Measurements from ENCODE around the gene MAT2B. TPM values are rescaled to one million over a fixed set of nuclear protein-coding genes. Genes with fewer than 3 reads are reported as not detected.
A peak's percentile ranks its signal among the peaks of the same experiment; 100 is the strongest.

MAT2B gene
- total and polyA plus RNA-seq, 2 of the 8 experiments (the other 6 are each of a cell fraction or from before 2014, with no cell fraction given): 33.9 to 65.2 TPM

DNA sequence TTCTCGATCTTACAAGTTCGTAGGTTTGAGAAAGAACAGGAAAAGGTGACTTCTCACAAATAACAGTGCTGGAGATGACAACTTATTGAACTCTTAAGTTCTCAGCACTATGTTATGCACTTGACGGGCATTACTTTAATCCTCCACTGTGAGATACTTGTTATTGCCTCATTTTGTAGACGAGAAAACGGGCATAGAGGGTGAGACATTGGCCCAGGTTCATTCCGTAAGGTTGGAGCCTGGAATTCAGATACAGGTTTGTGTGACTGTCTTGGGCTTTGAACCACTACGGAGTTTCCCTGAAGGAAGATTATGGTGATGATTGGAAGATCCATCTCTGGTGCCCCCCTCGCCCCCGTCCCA, 657 bp downstream of the MAT2B start:
- no peak for DNase-seq (ENCODE audit: low read depth in 1 of 2, low spot score in 2 of 2)
- Histone ChIP-seq H2BK20ac (ENCODE audit: low read length) (no peak overlapping the region), H3K4me2 (ENCODE audit: insufficient read depth in 1 of 2, low read depth in 2 of 2, low read length in 2 of 2) (peak overlapping the region; percentile 90 to 100), H3K27me3 (replicated peaks in 1 of 4; ENCODE audit: control insufficient read depth in 3 of 4, extremely low read depth in 1 of 4, insufficient read depth in 3 of 4, low read length in 3 of 4) (no peaks in the 10 kb centered on the region), H3K23ac (ENCODE audit: insufficient read length) (peak overlapping the region; percentile 12), H4K8ac (ENCODE audit: extremely low read depth, insufficient read depth, low read length) (no peak overlapping the region), H3K14ac (ENCODE audit: insufficient read length) (no peak overlapping the region), H3K4ac (replicated peaks; ENCODE audit: insufficient read length, low read depth, low read length) (no peak overlapping the region), H2BK5ac (ENCODE audit: low read depth, low read length) (no peak overlapping the region), H2BK12ac (ENCODE audit: low read depth, low read length) (no peak overlapping the region), H3K27ac (ENCODE audit: low read depth, low read length) (peak overlapping the region; percentile 89), H2BK120ac (replicated peaks; ENCODE audit: low read depth, low read length) (no peak overlapping the region), H3K36me3 (ENCODE audit: control insufficient read depth in 2 of 4, insufficient read depth in 4 of 4, low read length in 3 of 4) (no peaks in the 10 kb centered on the region), H4K91ac (replicated peaks; ENCODE audit: insufficient read length, low read length) (no peak overlapping the region), H3K9ac (replicated peaks in 1 of 4; ENCODE audit: extremely low read depth in 1 of 4, low read depth in 3 of 4, low read length in 3 of 4) (peak overlapping the region; percentile 83 to 94 (median 90)), H3K9me3 (ENCODE audit: insufficient read depth in 2 of 2, low read depth in 1 of 2, low read length in 1 of 2) (no peaks in the 10 kb centered on the region), H3K4me3 (ENCODE audit: extremely low read depth in 1 of 4, insufficient read depth in 2 of 4, low read depth in 3 of 4, low read length in 4 of 4) (peak overlapping the region; percentile 67 to 98 (median 89)), H2AFZ (ENCODE audit: low read length) (no peak overlapping the region), H3K56ac (replicated peaks; ENCODE audit: insufficient read length, low read depth, low read length) (no peak overlapping the region), H3K23me2 (ENCODE audit: low read depth, low read length) (peaks cover 12% of the 10 kb centered on the region), H4K5ac (ENCODE audit: insufficient read length, low read depth, low read length) (no peak overlapping the region), H3K4me1 (replicated peaks in 1 of 4; ENCODE audit: control insufficient read depth in 3 of 4, insufficient read depth in 4 of 4, low read length in 3 of 4) (peaks cover 0 to 9% (median 5%) of the 10 kb centered on the region in 4 experiments; a peak in 4 of 7 replicates), H3K79me1 (ENCODE audit: low read depth, low read length) (no peaks in the 10 kb centered on the region), H4K20me1 (replicated peaks in 1 of 2; ENCODE audit: control insufficient read depth in 1 of 2, insufficient read depth in 2 of 2, low read length in 2 of 2) (peaks cover 12 to 31% of the 10 kb centered on the region in 2 experiments), H2BK15ac (ENCODE audit: low read length) (no peak overlapping the region), H3K18ac (ENCODE audit: extremely low read depth, low read length) (no peak overlapping the region), H3K79me2 (ENCODE audit: control insufficient read depth in 1 of 2, insufficient read depth in 2 of 2, low read length in 2 of 2) (peaks cover 28 to 73% of the 10 kb centered on the region in 2 experiments), H2AK5ac (ENCODE audit: low read depth, low read length) (no peak overlapping the region)
- 9% methylated on average over 9 of the region's 9 CpGs; no CpG with 5 or more reads in 1 of the 2 experiments for WGBS, 2 experiments (ENCODE audit: extremely low coverage in 1 of 2, insufficient coverage in 1 of 2, insufficient read length in 1 of 2, insufficient replicate concordance in 2 of 2, low coverage in 1 of 2, low lambda C conversion rate in 2 of 2, missing lambda C conversion rate in 1 of 2)
- FAIRE-seq: no peak
- ChIA-PET CTCF (ENCODE audit: partially characterized antibody) (interaction anchor here (0.6 to 1.6 kb wide), 4 partner anchors 15 to 22 kb away, joined by 3 to 5 read pairs (median 4); no protein-coding TSS in a partner anchor), POLR2A (ENCODE audit: partially characterized antibody) (interaction anchor here (0.9 to 4.6 kb wide), 12 partner anchors 11 to 68 kb away, joined by 3 to 76 read pairs (median 4); partner anchors contain the start of genes CCNG1, HMMR and NUDCD2)
- TF ChIP-seq ZNF274 (IDR thresholded peaks at IDR 0.05; ENCODE audit: borderline replicate concordance, extremely low read depth, low read length) (no peak), SP4 (IDR thresholded peaks at IDR 0.05; ENCODE audit: low read length) (peak; percentile 14; the same call in 1 of the 2 replicates), CHD1 (IDR thresholded peaks at IDR 0.05; ENCODE audit: low read depth, low read length) (no peak), GTF2F1 (IDR thresholded peaks at IDR 0.05; ENCODE audit: borderline replicate concordance, low read depth, low read length) (no peak), ASH2L (IDR thresholded peaks at IDR 0.05; ENCODE audit: low read length) (no peak), EP300 (IDR thresholded peaks at IDR 0.05; ENCODE audit: borderline replicate concordance in 1 of 2, low read depth in 2 of 2, low read length in 2 of 2) (no peak), SIX5 (IDR thresholded peaks at IDR 0.05; ENCODE audit: low read depth, low read length) (no peak)
- TF ChIP-seq, protein P1, sequence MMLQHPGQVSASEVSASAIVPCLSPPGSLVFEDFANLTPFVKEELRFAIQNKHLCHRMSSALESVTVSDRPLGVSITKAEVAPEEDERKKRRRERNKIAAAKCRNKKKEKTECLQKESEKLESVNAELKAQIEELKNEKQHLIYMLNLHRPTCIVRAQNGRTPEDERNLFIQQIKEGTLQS (IDR thresholded peaks at IDR 0.05; ENCODE audit: insufficient read depth, low read depth, low read length): no peak
